Measurements from ENCODE around the gene CBFA2T2.

GRCh38 chr20:33526769-33527168 lies 36.9 kb downstream of the CBFA2T2 start:
- TF ChIP-seq POLR2A (IDR thresholded peaks at IDR 0.05) (no peak), CTCF (IDR thresholded peaks at IDR 0.05) (no peak)
